Naive thymus-derived CD8-positive, alpha-beta T cell (primary cell): ENCODE data around the gene APP. TPM values are rescaled to one million over a fixed set of nuclear protein-coding genes. Genes with fewer than 3 reads are reported as not detected.

Experiments
- ATAC-seq, 2 donors: fragments of 150-1000 bp; cut with Tn5 transposase in 1 of 2; sonication (Bioruptor Pico), chemical (Tn5 transposase) in 1 of 2; 1 replicate in 1 of 2; 2 replicates in 1 of 2; pipeline ENCODE4 v1.10.0; 2021; ENCODE audit warnings: mild to moderate bottlenecking in 2 of 2, moderate library complexity in 2 of 2
- POLR2A ChIA-PET: fragments of 350-600 bp; sonication (Branson Sonifier 250); formaldehyde crosslinking; loops from one replicate; lab custom pipeline; 2021; ENCODE audit warnings: antibody characterized with exemption; lab: Charles Lee
- DNase-seq, 10 donors: peaks; one replicate each; pipeline versions ENCODE4 v3.0.0 to v3.0.0-alpha.2; 2020 to 2022
- H3K27ac Mint-ChIP-seq, 10 donors: one replicate each; pipeline ENCODE4 v1.8.0; 2020 to 2022; ENCODE audit warnings: mild to moderate bottlenecking in 10 of 10, mixed read lengths in 10 of 10, moderate library complexity in 4 of 10, inconsistent platforms in 1 of 10
- H3K27me3 Mint-ChIP-seq, 5 donors: one replicate each; pipeline ENCODE4 v1.8.0; 2021 to 2022; ENCODE audit warnings: mixed read lengths in 5 of 5
- H3K36me3 Mint-ChIP-seq, 3 donors: one replicate each; pipeline ENCODE4 v1.8.0; 2020 to 2022; ENCODE audit warnings: mixed read lengths in 3 of 3, mild to moderate bottlenecking in 2 of 3, inconsistent platforms in 1 of 3
- H3K4me1 Mint-ChIP-seq, 4 donors: one replicate each; pipeline ENCODE4 v1.8.0; 2021 to 2022; ENCODE audit warnings: mixed read lengths in 4 of 4
- H3K4me3 Mint-ChIP-seq, 10 donors: one replicate each; pipeline ENCODE4 v1.8.0; 2020 to 2022; ENCODE audit warnings: mild to moderate bottlenecking in 10 of 10, mixed read lengths in 10 of 10, moderate library complexity in 6 of 10, inconsistent platforms in 1 of 10
- H3K9me3 Mint-ChIP-seq, 9 donors: one replicate each; pipeline ENCODE4 v1.8.0; 2020 to 2022; ENCODE audit warnings: mixed read lengths in 9 of 9, mild to moderate bottlenecking in 3 of 9, inconsistent platforms in 1 of 9, moderate library complexity in 1 of 9
- polyA plus RNA-seq, 3 donors: library from polyadenylated mRNA; unstranded; fragments of 300-500 nt; fragmentation: Illumina TruSeq; gene quantifications; one replicate each; pipeline ENCODE4 v1.2.3, GENCODE V29; 2021
- total RNA-seq, 8 experiments: library from RNA in 2 of 8; stranded (reverse) in 2 of 8; gene quantifications; one replicate each; pipeline ENCODE4 v1.2.3 and lab custom pipeline; 2021 to 2026

The APP gene
- total and polyA plus RNA-seq, 5 experiments from 2014 or later, result 6.9 to 33.8 (median 8.7) TPM

GRCh38 chr21:25952306-25952705 lies 218.3 kb downstream of the APP start:
- Mint-ChIP-seq H3K36me3 (peaks cover 0 to 31% (median 30%) of the 10 kb centered on the region in 3 donors), H3K4me3 (no peak overlapping the region)

GRCh38 chr21:25949701-25950100 lies 220.9 kb downstream of the APP start:
- no peak for DNase-seq
- peaks cover 0 to 4% (median 0%) of the 10 kb centered on the region in 9 donors for H3K9me3 Mint-ChIP-seq
- H3K4me3 Mint-ChIP-seq, result no peak overlapping the region
- H3K36me3 Mint-ChIP-seq, result peaks cover 0 to 38% (median 29%) of the 10 kb centered on the region in 3 donors
- no peak overlapping the region for H3K27ac Mint-ChIP-seq
- no peak for ATAC-seq
- H3K4me1 Mint-ChIP-seq, result no peaks in the 10 kb centered on the region
- no peaks in the 10 kb centered on the region for H3K27me3 Mint-ChIP-seq
- POLR2A ChIA-PET, result interaction anchor here (0.7 kb wide), 1 partner anchor 220 kb away, joined by 4 read pairs; no protein-coding TSS in a partner anchor

More at GRCh38 chr21:25952306-25952705, 218.3 kb downstream of the APP start:
- no peaks in the 10 kb centered on the region for H3K4me1 Mint-ChIP-seq
- DNase-seq (no peak), ATAC-seq (no peak)
- H3K9me3 Mint-ChIP-seq, result no peaks in the 10 kb centered on the region
- no peak overlapping the region for H3K27ac Mint-ChIP-seq
- H3K27me3 Mint-ChIP-seq, result no peaks in the 10 kb centered on the region
- POLR2A ChIA-PET, result no interaction called here

- no peak overlapping the region for H3K27ac Mint-ChIP-seq
- POLR2A ChIA-PET, result interaction anchor here (0.5 to 0.6 kb wide), 2 partner anchors 27 to 205 kb away, joined by 4 read pairs; no protein-coding TSS in a partner anchor
- H3K4me1 Mint-ChIP-seq, result no peaks in the 10 kb centered on the region
- peaks cover 0 to 4% (median 0%) of the 10 kb centered on the region in 9 donors for H3K9me3 Mint-ChIP-seq
- H3K36me3 Mint-ChIP-seq, result peaks cover 0 to 19% (median 8%) of the 10 kb centered on the region in 3 donors
- DNase-seq, result no peak
- H3K4me3 Mint-ChIP-seq, result no peak overlapping the region
- no peak for ATAC-seq
- no peaks in the 10 kb centered on the region for H3K27me3 Mint-ChIP-seq
Observed at GRCh38 chr21:25944672-25945213, 225.8 kb downstream of the APP start.

GRCh38 chr21:25944082-25944481 lies 226.5 kb downstream of the APP start:
- Mint-ChIP-seq H3K9me3 (peaks cover 0 to 4% (median 0%) of the 10 kb centered on the region in 9 donors), H3K36me3 (peaks cover 0 to 19% (median 8%) of the 10 kb centered on the region in 3 donors), H3K4me3 (no peak overlapping the region), H3K4me1 (no peaks in the 10 kb centered on the region), H3K27ac (no peak overlapping the region), H3K27me3 (no peaks in the 10 kb centered on the region)
- ATAC-seq, result no peak
- DNase-seq, result no peak
- POLR2A ChIA-PET, result no interaction called here

- peaks cover 0 to 15% (median 4%) of the 10 kb centered on the region in 3 donors for H3K36me3 Mint-ChIP-seq
- H3K4me3 Mint-ChIP-seq, result no peak overlapping the region
- POLR2A ChIA-PET, result no interaction called here
Observed at GRCh38 chr21:25942135-25942534, 228.4 kb downstream of the APP start.

GRCh38 chr21:25939396-25939761 lies 231.2 kb downstream of the APP start:
- Mint-ChIP-seq H3K27ac (no peak overlapping the region), H3K36me3 (no peaks in the 10 kb centered on the region), H3K27me3 (no peaks in the 10 kb centered on the region), H3K4me1 (peaks cover 0 to 8% (median 2%) of the 10 kb centered on the region in 4 donors), H3K4me3 (no peak overlapping the region), H3K9me3 (no peaks in the 10 kb centered on the region)
- ATAC-seq (no peak), DNase-seq (no peak)
- POLR2A ChIA-PET, result no interaction called here

More at GRCh38 chr21:25942135-25942534, 228.4 kb downstream of the APP start:
- no peaks in the 10 kb centered on the region for H3K4me1 Mint-ChIP-seq
- H3K27ac Mint-ChIP-seq, result no peak overlapping the region
- peaks cover 0 to 4% (median 0%) of the 10 kb centered on the region in 9 donors for H3K9me3 Mint-ChIP-seq
- no peak for ATAC-seq
- no peaks in the 10 kb centered on the region for H3K27me3 Mint-ChIP-seq
- DNase-seq, result no peak

- H3K4me1 Mint-ChIP-seq, result peaks cover 0 to 8% (median 2%) of the 10 kb centered on the region in 4 donors
- DNase-seq (no peak), ATAC-seq (no peak)
- POLR2A ChIA-PET, result no interaction called here
- H3K9me3 Mint-ChIP-seq, result no peaks in the 10 kb centered on the region
- H3K27ac Mint-ChIP-seq, result peak overlapping the region in 1 of 10 donors; percentile 24
- no peaks in the 10 kb centered on the region for H3K27me3 Mint-ChIP-seq
- no peaks in the 10 kb centered on the region for H3K36me3 Mint-ChIP-seq
- no peak overlapping the region for H3K4me3 Mint-ChIP-seq
Observed at GRCh38 chr21:25938658-25939395, 231.7 kb downstream of the APP start.

GRCh38 chr21:25936776-25937175 lies 233.8 kb downstream of the APP start:
- POLR2A ChIA-PET, result no interaction called here

GRCh38 chr21:25934771-25935224 lies 235.8 kb downstream of the APP start:
- Mint-ChIP-seq H3K4me1 (peaks cover 0 to 8% (median 2%) of the 10 kb centered on the region in 4 donors), H3K27ac (no peak overlapping the region), H3K27me3 (no peaks in the 10 kb centered on the region), H3K36me3 (peaks cover 0 to 1% (median 0%) of the 10 kb centered on the region in 3 donors), H3K9me3 (no peaks in the 10 kb centered on the region), H3K4me3 (no peak overlapping the region)
- no peak for DNase-seq
- POLR2A ChIA-PET, result no interaction called here
- no peak for ATAC-seq

More at GRCh38 chr21:25936776-25937175, 233.8 kb downstream of the APP start:
- no peaks in the 10 kb centered on the region for H3K9me3 Mint-ChIP-seq
- H3K36me3 Mint-ChIP-seq, result no peaks in the 10 kb centered on the region
- H3K27ac Mint-ChIP-seq, result no peak overlapping the region
- H3K4me1 Mint-ChIP-seq, result peaks cover 0 to 8% (median 2%) of the 10 kb centered on the region in 4 donors
- ATAC-seq (no peak), DNase-seq (no peak)
- no peak overlapping the region for H3K4me3 Mint-ChIP-seq
- H3K27me3 Mint-ChIP-seq, result no peaks in the 10 kb centered on the region

GRCh38 chr21:25934130-25934529 lies 236.4 kb downstream of the APP start:
- peak overlapping the region in 1 of 10 donors; percentile 5 for H3K27ac Mint-ChIP-seq
- no peak for DNase-seq

GRCh38 chr21:25931765-25932164 lies 238.8 kb downstream of the APP start:
- H3K9me3 Mint-ChIP-seq, result no peaks in the 10 kb centered on the region
- no peak for ATAC-seq
- DNase-seq, result no peak
- H3K36me3 Mint-ChIP-seq, result peaks cover 0 to 1% (median 0%) of the 10 kb centered on the region in 3 donors
- POLR2A ChIA-PET, result no interaction called here
- no peaks in the 10 kb centered on the region for H3K27me3 Mint-ChIP-seq
- H3K4me3 Mint-ChIP-seq, result no peak overlapping the region
- no peak overlapping the region for H3K27ac Mint-ChIP-seq
- H3K4me1 Mint-ChIP-seq, result peaks cover 0 to 8% (median 2%) of the 10 kb centered on the region in 4 donors

More at GRCh38 chr21:25934130-25934529, 236.4 kb downstream of the APP start:
- Mint-ChIP-seq H3K4me3 (no peak overlapping the region), H3K27me3 (no peaks in the 10 kb centered on the region), H3K9me3 (no peaks in the 10 kb centered on the region), H3K36me3 (peaks cover 0 to 1% (median 0%) of the 10 kb centered on the region in 3 donors), H3K4me1 (peaks cover 0 to 8% (median 2%) of the 10 kb centered on the region in 4 donors)
- POLR2A ChIA-PET, result no interaction called here
- no peak for ATAC-seq

GRCh38 chr21:25929856-25930520 lies 240.6 kb downstream of the APP start:
- Mint-ChIP-seq H3K27me3 (no peaks in the 10 kb centered on the region), H3K4me1 (peaks cover 0 to 6% (median 4%) of the 10 kb centered on the region in 4 donors), H3K4me3 (no peak overlapping the region), H3K9me3 (peaks cover 0 to 5% (median 0%) of the 10 kb centered on the region in 9 donors), H3K27ac (no peak overlapping the region), H3K36me3 (peaks cover 0 to 4% (median 4%) of the 10 kb centered on the region in 3 donors)
- no peak for DNase-seq
- POLR2A ChIA-PET, result no interaction called here
- ATAC-seq, result no peak
